Measurements from ENCODE around the gene CCDC152. TPM values are rescaled to one million over a fixed set of nuclear protein-coding genes. Genes with fewer than 3 reads are reported as not detected.
"Not testable (repeated sequence)": the region's sequence is repeated elsewhere in the genome, so short reads cannot be mapped to it uniquely, and the experiment has no call there.

The CCDC152 gene
- total RNA-seq, 4 donors from 2014 or later: 0.13 to 1.1 (median 0.65) TPM

- intact Hi-C loops (cut with DNase I; ENCODE audit: low total_unique reads): no loop called here
- no peak for ATAC-seq
- in situ Hi-C loops (cut with MboI; ENCODE audit: low sequenced_read_pairs in 4 of 4): no loop called here
Measured at GRCh38 chr5:42720251-42720650, 36.4 kb upstream of the CCDC152 start.

GRCh38 chr5:42721484-42721883 is 35.1 kb upstream of the CCDC152 start:
- TF ChIP-seq, protein P1, sequence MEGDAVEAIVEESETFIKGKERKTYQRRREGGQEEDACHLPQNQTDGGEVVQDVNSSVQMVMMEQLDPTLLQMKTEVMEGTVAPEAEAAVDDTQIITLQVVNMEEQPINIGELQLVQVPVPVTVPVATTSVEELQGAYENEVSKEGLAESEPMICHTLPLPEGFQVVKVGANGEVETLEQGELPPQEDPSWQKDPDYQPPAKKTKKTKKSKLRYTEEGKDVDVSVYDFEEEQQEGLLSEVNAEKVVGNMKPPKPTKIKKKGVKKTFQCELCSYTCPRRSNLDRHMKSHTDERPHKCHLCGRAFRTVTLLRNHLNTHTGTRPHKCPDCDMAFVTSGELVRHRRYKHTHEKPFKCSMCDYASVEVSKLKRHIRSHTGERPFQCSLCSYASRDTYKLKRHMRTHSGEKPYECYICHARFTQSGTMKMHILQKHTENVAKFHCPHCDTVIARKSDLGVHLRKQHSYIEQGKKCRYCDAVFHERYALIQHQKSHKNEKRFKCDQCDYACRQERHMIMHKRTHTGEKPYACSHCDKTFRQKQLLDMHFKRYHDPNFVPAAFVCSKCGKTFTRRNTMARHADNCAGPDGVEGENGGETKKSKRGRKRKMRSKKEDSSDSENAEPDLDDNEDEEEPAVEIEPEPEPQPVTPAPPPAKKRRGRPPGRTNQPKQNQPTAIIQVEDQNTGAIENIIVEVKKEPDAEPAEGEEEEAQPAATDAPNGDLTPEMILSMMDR (IDR thresholded peaks at IDR 0.05 in 4 of 5, conservative IDR thresholded peaks at IDR 0.05 in 1 of 5): no peak
- no peak for TF ChIP-seq POLR2A (IDR thresholded peaks at IDR 0.05)
- H3K27ac ChIP-seq: no peak overlapping the region
- H3K4me1 ChIP-seq: no peaks in the 10 kb centered on the region
- no peaks in the 10 kb centered on the region for H3K9me3 ChIP-seq
- ATAC-seq (no peak), DNase-seq (no peak)
- H3K27me3 ChIP-seq: no peaks in the 10 kb centered on the region
- intact Hi-C loops (cut with DNase I; ENCODE audit: low total_unique reads) (no loop called here), in situ Hi-C loops (cut with MboI; ENCODE audit: low sequenced_read_pairs in 4 of 4) (no loop called here)
- H3K4me3 ChIP-seq: no peak overlapping the region
- peaks cover 0 to 12% of the 10 kb centered on the region in 2 donors for H3K36me3 ChIP-seq

More at GRCh38 chr5:42720251-42720650, 36.4 kb upstream of the CCDC152 start:
- Histone ChIP-seq H3K27ac (no peak overlapping the region), H3K36me3 (peaks cover 0 to 12% of the 10 kb centered on the region in 2 donors), H3K4me3 (no peak overlapping the region), H3K27me3 (no peaks in the 10 kb centered on the region), H3K4me1 (no peaks in the 10 kb centered on the region), H3K9me3 (no peaks in the 10 kb centered on the region)
- DNase-seq: no peak
- TF ChIP-seq POLR2A (IDR thresholded peaks at IDR 0.05): no peak
- TF ChIP-seq, protein P1 (IDR thresholded peaks at IDR 0.05 in 4 of 5, conservative IDR thresholded peaks at IDR 0.05 in 1 of 5): no peak

- DNase-seq; H3K36me3 ChIP-seq; ATAC-seq; H3K9me3 ChIP-seq; intact Hi-C loops (cut with DNase I; ENCODE audit: low total_unique reads); in situ Hi-C loops (cut with MboI; ENCODE audit: low sequenced_read_pairs in 4 of 4); H3K4me1 ChIP-seq; H3K27ac ChIP-seq; H3K4me3 ChIP-seq; H3K27me3 ChIP-seq: not testable (repeated sequence)
Measured at GRCh38 chr5:42734531-42735058, 22.0 kb upstream of the CCDC152 start.

DNA sequence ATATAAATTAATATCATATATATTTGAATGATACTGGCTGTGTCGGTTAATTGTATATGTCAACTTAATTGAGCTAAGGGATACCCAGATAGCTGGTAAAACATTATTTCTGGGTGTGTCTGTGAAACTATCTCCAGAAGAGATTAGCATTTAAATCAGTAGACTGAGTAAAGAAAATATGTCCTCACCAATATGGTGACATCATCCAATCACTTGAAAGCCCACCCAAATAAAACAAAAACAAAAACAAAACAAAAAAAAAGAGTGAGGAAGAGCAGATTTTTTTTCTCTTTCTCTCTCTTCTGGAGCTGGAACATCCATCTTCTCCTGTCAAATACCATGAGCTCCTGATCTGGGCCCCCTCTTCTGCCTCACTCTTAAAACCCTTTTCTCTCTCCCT is 15.7 kb upstream of the CCDC152 start:
- TF ChIP-seq POLR2A (IDR thresholded peaks at IDR 0.05): no peak
- TF ChIP-seq, protein P1 (IDR thresholded peaks at IDR 0.05 in 4 of 5, conservative IDR thresholded peaks at IDR 0.05 in 1 of 5): no peak
- Histone ChIP-seq H3K27ac (no peak overlapping the region), H3K27me3 (no peaks in the 10 kb centered on the region), H3K36me3 (no peaks in the 10 kb centered on the region), H3K9me3 (no peaks in the 10 kb centered on the region), H3K4me1 (no peaks in the 10 kb centered on the region), H3K4me3 (no peak overlapping the region)
- in situ Hi-C loops (cut with MboI; ENCODE audit: low sequenced_read_pairs in 4 of 4) (no loop called here), intact Hi-C loops (cut with DNase I; ENCODE audit: low total_unique reads) (no loop called here)
- ATAC-seq (no peak), DNase-seq (no peak)

DNA sequence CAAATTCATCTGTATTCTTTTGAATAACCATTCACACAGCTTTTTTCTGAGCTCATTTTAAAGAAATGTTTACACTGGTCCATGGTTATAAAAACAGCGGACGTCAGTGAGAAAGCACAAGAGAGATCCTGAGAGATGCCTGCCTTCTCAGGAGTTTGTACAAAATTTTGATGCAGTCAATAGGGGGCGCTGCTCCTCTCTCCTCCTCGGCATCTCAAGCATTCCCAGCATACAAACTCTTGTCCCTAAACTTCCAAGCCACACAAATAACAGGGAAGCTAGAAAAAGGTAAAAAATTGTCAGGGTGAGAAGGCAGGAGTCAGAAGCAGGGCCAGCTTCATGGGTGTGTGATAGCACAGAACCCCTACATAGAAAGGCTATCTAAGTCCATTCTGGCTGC is 11.2 kb upstream of the CCDC152 start:
- TF ChIP-seq POLR2A (IDR thresholded peaks at IDR 0.05): no peak
- TF ChIP-seq, protein P1 (IDR thresholded peaks at IDR 0.05 in 4 of 5, conservative IDR thresholded peaks at IDR 0.05 in 1 of 5): no peak
- Histone ChIP-seq H3K4me3 (no peak overlapping the region), H3K27ac (no peak overlapping the region), H3K4me1 (no peaks in the 10 kb centered on the region), H3K9me3 (no peaks in the 10 kb centered on the region), H3K36me3 (no peaks in the 10 kb centered on the region), H3K27me3 (no peaks in the 10 kb centered on the region)
- ATAC-seq: no peak
- DNase-seq: no peak
- in situ Hi-C loops (cut with MboI; ENCODE audit: low sequenced_read_pairs in 4 of 4) (no loop called here), intact Hi-C loops (cut with DNase I; ENCODE audit: low total_unique reads) (no loop called here)

All from gastrocnemius medialis (tissue), 4 donors.